ENCODE results near the gene ETV6.

ETV6 gene

GRCh38 chr12:11869406-11869805 lies 219.9 kb downstream of the ETV6 start:
- no peak overlapping the region for H3K4me3 Mint-ChIP-seq
- H3K36me3 Mint-ChIP-seq (ENCODE audit: low read depth), result peaks cover 77% of the 10 kb centered on the region
- H3K4me1 Mint-ChIP-seq (ENCODE audit: low read depth), result peaks cover 9% of the 10 kb centered on the region
- H3K27me3 Mint-ChIP-seq, result no peaks in the 10 kb centered on the region
- H3K27ac Mint-ChIP-seq, result no peak overlapping the region
- peaks cover 16% of the 10 kb centered on the region for H3K9me3 Mint-ChIP-seq

- no peaks in the 10 kb centered on the region for H3K27me3 Mint-ChIP-seq
- H3K4me1 Mint-ChIP-seq (ENCODE audit: low read depth), result peaks cover 10% of the 10 kb centered on the region
- H3K27ac Mint-ChIP-seq, result no peak overlapping the region
- no peak overlapping the region for H3K4me3 Mint-ChIP-seq
- peaks cover 16% of the 10 kb centered on the region for H3K9me3 Mint-ChIP-seq
- peaks cover 71% of the 10 kb centered on the region for H3K36me3 Mint-ChIP-seq (ENCODE audit: low read depth)
Measured at GRCh38 chr12:11870041-11870451, 220.6 kb downstream of the ETV6 start.

- H3K27me3 Mint-ChIP-seq, result no peaks in the 10 kb centered on the region
Measured at GRCh38 chr12:11872055-11872454, 222.6 kb downstream of the ETV6 start.

GRCh38 chr12:11875414-11875935 lies 226.0 kb downstream of the ETV6 start:
- H3K4me1 Mint-ChIP-seq (ENCODE audit: low read depth), result peaks cover 40% of the 10 kb centered on the region

More at GRCh38 chr12:11872055-11872454, 222.6 kb downstream of the ETV6 start:
- H3K4me1 Mint-ChIP-seq (ENCODE audit: low read depth), result peaks cover 31% of the 10 kb centered on the region
- H3K27ac Mint-ChIP-seq, result no peak overlapping the region
- peaks cover 58% of the 10 kb centered on the region for H3K36me3 Mint-ChIP-seq (ENCODE audit: low read depth)
- peaks cover under 1% of the 10 kb centered on the region for H3K9me3 Mint-ChIP-seq
- no peak overlapping the region for H3K4me3 Mint-ChIP-seq

GRCh38 chr12:11876307-11876706 lies 226.8 kb downstream of the ETV6 start:
- Mint-ChIP-seq H3K4me1 (ENCODE audit: low read depth) (peaks cover 40% of the 10 kb centered on the region), H3K27ac (no peak overlapping the region), H3K9me3 (no peaks in the 10 kb centered on the region), H3K27me3 (no peaks in the 10 kb centered on the region), H3K36me3 (ENCODE audit: low read depth) (peaks cover 58% of the 10 kb centered on the region), H3K4me3 (no peak overlapping the region)

More at GRCh38 chr12:11875414-11875935, 226.0 kb downstream of the ETV6 start:
- Mint-ChIP-seq H3K4me3 (no peak overlapping the region), H3K36me3 (ENCODE audit: low read depth) (peaks cover 56% of the 10 kb centered on the region), H3K9me3 (no peaks in the 10 kb centered on the region), H3K27me3 (no peaks in the 10 kb centered on the region), H3K27ac (peak overlapping the region; percentile 42)

GRCh38 chr12:11877102-11877826 lies 227.8 kb downstream of the ETV6 start:
- Mint-ChIP-seq H3K36me3 (ENCODE audit: low read depth) (peaks cover 49% of the 10 kb centered on the region), H3K9me3 (no peaks in the 10 kb centered on the region), H3K27ac (no peak overlapping the region), H3K4me3 (no peak overlapping the region), H3K4me1 (ENCODE audit: low read depth) (peaks cover 40% of the 10 kb centered on the region), H3K27me3 (no peaks in the 10 kb centered on the region)

- Mint-ChIP-seq H3K9me3 (no peaks in the 10 kb centered on the region), H3K36me3 (ENCODE audit: low read depth) (peaks cover 50% of the 10 kb centered on the region), H3K27me3 (no peaks in the 10 kb centered on the region), H3K4me1 (ENCODE audit: low read depth) (peaks cover 40% of the 10 kb centered on the region), H3K4me3 (no peak overlapping the region), H3K27ac (no peak overlapping the region)
Measured at GRCh38 chr12:11877869-11878780, 228.7 kb downstream of the ETV6 start.

GRCh38 chr12:11879306-11879705 lies 229.8 kb downstream of the ETV6 start:
- peaks cover 50% of the 10 kb centered on the region for H3K36me3 Mint-ChIP-seq (ENCODE audit: low read depth)
- H3K9me3 Mint-ChIP-seq, result no peaks in the 10 kb centered on the region
- no peak overlapping the region for H3K27ac Mint-ChIP-seq
- no peaks in the 10 kb centered on the region for H3K27me3 Mint-ChIP-seq
- no peak overlapping the region for H3K4me3 Mint-ChIP-seq
- H3K4me1 Mint-ChIP-seq (ENCODE audit: low read depth), result peaks cover 40% of the 10 kb centered on the region

- peaks cover 59% of the 10 kb centered on the region for H3K36me3 Mint-ChIP-seq (ENCODE audit: low read depth)
- H3K27ac Mint-ChIP-seq, result no peak overlapping the region
- no peaks in the 10 kb centered on the region for H3K27me3 Mint-ChIP-seq
- no peaks in the 10 kb centered on the region for H3K9me3 Mint-ChIP-seq
- H3K4me3 Mint-ChIP-seq, result no peak overlapping the region
- H3K4me1 Mint-ChIP-seq (ENCODE audit: low read depth), result peaks cover 40% of the 10 kb centered on the region
Measured at GRCh38 chr12:11880381-11880780, 230.9 kb downstream of the ETV6 start.

GRCh38 chr12:11881835-11882234 lies 232.4 kb downstream of the ETV6 start:
- H3K36me3 Mint-ChIP-seq (ENCODE audit: low read depth), result peaks cover 68% of the 10 kb centered on the region
- no peak overlapping the region for H3K4me3 Mint-ChIP-seq
- H3K9me3 Mint-ChIP-seq, result no peaks in the 10 kb centered on the region
- H3K27me3 Mint-ChIP-seq, result no peaks in the 10 kb centered on the region
- peaks cover 25% of the 10 kb centered on the region for H3K4me1 Mint-ChIP-seq (ENCODE audit: low read depth)
- H3K27ac Mint-ChIP-seq, result no peak overlapping the region

- no peaks in the 10 kb centered on the region for H3K27me3 Mint-ChIP-seq
- peaks cover 19% of the 10 kb centered on the region for H3K4me1 Mint-ChIP-seq (ENCODE audit: low read depth)
- H3K4me3 Mint-ChIP-seq, result no peak overlapping the region
- H3K9me3 Mint-ChIP-seq, result no peaks in the 10 kb centered on the region
- peaks cover 72% of the 10 kb centered on the region for H3K36me3 Mint-ChIP-seq (ENCODE audit: low read depth)
- no peak overlapping the region for H3K27ac Mint-ChIP-seq
Measured at GRCh38 chr12:11882301-11883019, 233.0 kb downstream of the ETV6 start.

GRCh38 chr12:11884116-11884515 lies 234.6 kb downstream of the ETV6 start:
- Mint-ChIP-seq H3K9me3 (no peaks in the 10 kb centered on the region), H3K4me3 (no peak overlapping the region), H3K27ac (peak overlapping the region; percentile 4), H3K36me3 (ENCODE audit: low read depth) (peaks cover 81% of the 10 kb centered on the region), H3K4me1 (ENCODE audit: low read depth) (peaks cover 11% of the 10 kb centered on the region), H3K27me3 (no peaks in the 10 kb centered on the region)

- no peak overlapping the region for H3K4me3 Mint-ChIP-seq
Measured at GRCh38 chr12:11884706-11885105, 235.2 kb downstream of the ETV6 start.

GRCh38 chr12:11885261-11886038 lies 236.0 kb downstream of the ETV6 start:
- peak overlapping the region; percentile 14 for H3K27ac Mint-ChIP-seq

More at GRCh38 chr12:11884706-11885105, 235.2 kb downstream of the ETV6 start:
- Mint-ChIP-seq H3K4me1 (ENCODE audit: low read depth) (peaks cover 8% of the 10 kb centered on the region), H3K36me3 (ENCODE audit: low read depth) (peaks cover 81% of the 10 kb centered on the region), H3K27ac (peak overlapping the region; percentile 23), H3K27me3 (no peaks in the 10 kb centered on the region), H3K9me3 (peaks cover 6% of the 10 kb centered on the region)

More at GRCh38 chr12:11885261-11886038, 236.0 kb downstream of the ETV6 start:
- Mint-ChIP-seq H3K4me1 (ENCODE audit: low read depth) (peaks cover 8% of the 10 kb centered on the region), H3K27me3 (no peaks in the 10 kb centered on the region), H3K36me3 (ENCODE audit: low read depth) (peaks cover 81% of the 10 kb centered on the region), H3K9me3 (peaks cover 6% of the 10 kb centered on the region), H3K4me3 (no peak overlapping the region)
